GM10847 (cell line): ENCODE data around the gene PPP1R11.

ENCODE experiments used
- POLR2A ChIP-seq: IDR thresholded peaks from 2 replicates; pipeline ENCODE4 v1.6.1; 2011; ENCODE audit not compliant: insufficient read length; ENCODE audit errors: extremely low read depth

PPP1R11 gene

GRCh38 chr6:30101444-30102413 lies 34.7 kb downstream of the PPP1R11 start:
- no peak for TF ChIP-seq POLR2A

- TF ChIP-seq POLR2A, result no peak
Measured at GRCh38 chr6:30102414-30102969, 35.5 kb downstream of the PPP1R11 start.

GRCh38 chr6:30102970-30103871 lies 36.2 kb downstream of the PPP1R11 start:
- no peak for TF ChIP-seq POLR2A

- TF ChIP-seq POLR2A, result no peak
Measured at GRCh38 chr6:30103872-30104179, 36.8 kb downstream of the PPP1R11 start.

- TF ChIP-seq POLR2A, result no peak
Measured at GRCh38 chr6:30104661-30105060, 37.7 kb downstream of the PPP1R11 start.

- TF ChIP-seq POLR2A, result no peak
Measured at GRCh38 chr6:30111266-30111856, 44.4 kb downstream of the PPP1R11 start.

- no peak for TF ChIP-seq POLR2A
Measured at GRCh38 chr6:30112402-30112994, 45.5 kb downstream of the PPP1R11 start.

- no peak for TF ChIP-seq POLR2A
Measured at GRCh38 chr6:30113003-30113759, 46.2 kb downstream of the PPP1R11 start, which contains the start of gene TRIM31. TSS of gene TRIM31 (minus strand) at chr6:30113090. CDS start at chr6:30112805, 285 bp downstream.

GRCh38 chr6:30113841-30114240 lies 46.8 kb downstream of the PPP1R11 start:
- TF ChIP-seq POLR2A, result no peak

GRCh38 chr6:30116724-30117123 lies 49.7 kb downstream of the PPP1R11 start:
- TF ChIP-seq POLR2A, result no peak
